OCI-LY3 (cell line): Measurements from ENCODE around the gene STEEP1.

ENCODE experiments used
- EZH2phosphoT487 ChIP-seq: fragments of 200-600 bp; shearing (Covaris generic); IDR thresholded peaks from 2 replicates; pipeline ENCODE4 v1.6.1; 2018; ENCODE audit warnings: antibody characterized with exemption, mixed run types, low read depth
- TF ChIP-seq, protein P1 (sequence below): fragments of 200-600, 300-600 bp; sonication (generic); IDR thresholded peaks from 2 replicates; pipeline ENCODE4 v1.5.1; 2014; ENCODE audit warnings: antibody characterized with exemption, low read length, low read depth

DNA sequence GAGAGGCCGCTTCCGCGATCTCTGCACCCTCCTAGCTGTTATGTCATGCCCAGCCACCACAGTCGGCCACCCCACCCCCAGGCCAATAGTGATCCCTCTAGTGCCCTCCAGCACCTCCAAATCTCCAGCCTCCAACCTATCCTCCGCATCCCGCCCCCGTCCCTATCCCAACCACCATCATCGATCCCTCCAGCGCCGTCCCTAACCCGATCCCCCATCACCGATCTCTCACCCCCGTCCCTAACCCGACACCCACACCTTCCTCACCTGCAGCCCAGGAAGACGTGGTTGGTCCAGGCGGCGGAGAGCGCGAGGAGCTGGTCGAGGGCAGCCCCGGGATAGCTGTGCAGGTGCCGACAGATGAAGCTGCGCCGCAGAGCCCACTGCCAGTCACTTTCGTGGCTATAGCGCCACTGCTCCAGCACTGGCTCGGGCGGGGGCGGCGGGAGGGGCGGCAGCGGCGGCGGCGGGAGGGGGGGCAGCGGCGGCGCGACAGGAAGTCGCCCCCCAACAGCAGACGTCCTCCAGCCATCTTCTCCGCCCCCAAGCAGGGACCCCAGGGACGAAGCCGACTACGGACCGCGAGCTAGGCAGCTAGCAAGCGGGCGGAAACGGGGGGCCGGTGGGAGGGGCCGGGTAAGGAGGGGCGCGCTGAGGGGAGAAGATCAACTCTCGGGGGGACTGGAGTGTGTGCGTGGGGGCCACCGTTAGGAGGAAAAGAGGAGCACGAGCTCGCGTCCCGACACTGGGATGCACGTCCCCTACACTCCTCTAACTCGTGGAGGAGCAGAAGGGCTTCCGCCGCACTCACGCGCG, 40.5 kb upstream of the STEEP1 start:
- TF ChIP-seq, protein P1, sequence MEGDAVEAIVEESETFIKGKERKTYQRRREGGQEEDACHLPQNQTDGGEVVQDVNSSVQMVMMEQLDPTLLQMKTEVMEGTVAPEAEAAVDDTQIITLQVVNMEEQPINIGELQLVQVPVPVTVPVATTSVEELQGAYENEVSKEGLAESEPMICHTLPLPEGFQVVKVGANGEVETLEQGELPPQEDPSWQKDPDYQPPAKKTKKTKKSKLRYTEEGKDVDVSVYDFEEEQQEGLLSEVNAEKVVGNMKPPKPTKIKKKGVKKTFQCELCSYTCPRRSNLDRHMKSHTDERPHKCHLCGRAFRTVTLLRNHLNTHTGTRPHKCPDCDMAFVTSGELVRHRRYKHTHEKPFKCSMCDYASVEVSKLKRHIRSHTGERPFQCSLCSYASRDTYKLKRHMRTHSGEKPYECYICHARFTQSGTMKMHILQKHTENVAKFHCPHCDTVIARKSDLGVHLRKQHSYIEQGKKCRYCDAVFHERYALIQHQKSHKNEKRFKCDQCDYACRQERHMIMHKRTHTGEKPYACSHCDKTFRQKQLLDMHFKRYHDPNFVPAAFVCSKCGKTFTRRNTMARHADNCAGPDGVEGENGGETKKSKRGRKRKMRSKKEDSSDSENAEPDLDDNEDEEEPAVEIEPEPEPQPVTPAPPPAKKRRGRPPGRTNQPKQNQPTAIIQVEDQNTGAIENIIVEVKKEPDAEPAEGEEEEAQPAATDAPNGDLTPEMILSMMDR = no peak
- TF ChIP-seq EZH2phosphoT487 = no peak
